ENCODE measurements around the gene EEF1E1.

EEF1E1 gene

GRCh38 chr6:8102122-8102958, at the start of gene EEF1E1:
TSS of gene EEF1E1 (minus strand) at chr6:8102548. CDS start at chr6:8102521, 27 bp downstream.
- FAIRE-seq (peak; percentile 95), DNase-seq (ENCODE audit: extremely low spot score, insufficient read length, low read depth) (peak; percentile 93)

- DNase-seq (ENCODE audit: extremely low spot score, insufficient read length, low read depth), result no peak
- no peak for FAIRE-seq
These were observed 47.0 kb upstream of the EEF1E1 start for GRCh38 chr6:8149350-8149749.

GRCh38 chr6:8143945-8144344, 41.6 kb upstream of the EEF1E1 start:
- DNase-seq (ENCODE audit: extremely low spot score, insufficient read length, low read depth) (no peak), FAIRE-seq (no peak)

GRCh38 chr6:8139451-8139850, 37.1 kb upstream of the EEF1E1 start:
- FAIRE-seq (no peak), DNase-seq (ENCODE audit: extremely low spot score, insufficient read length, low read depth) (no peak)

- no peak for FAIRE-seq
- no peak for DNase-seq (ENCODE audit: extremely low spot score, insufficient read length, low read depth)
These were observed 35.2 kb upstream of the EEF1E1 start for GRCh38 chr6:8137529-8137939.

GRCh38 chr6:8135276-8135675, 32.9 kb upstream of the EEF1E1 start:
- no peak for FAIRE-seq
- no peak for DNase-seq (ENCODE audit: extremely low spot score, insufficient read length, low read depth)

- DNase-seq (ENCODE audit: extremely low spot score, insufficient read length, low read depth) (no peak), FAIRE-seq (no peak)
These were observed 29.8 kb upstream of the EEF1E1 start for GRCh38 chr6:8132130-8132529.

- FAIRE-seq (no peak), DNase-seq (ENCODE audit: extremely low spot score, insufficient read length, low read depth) (no peak)
These were observed 29.0 kb upstream of the EEF1E1 start for GRCh38 chr6:8131265-8131897.

- DNase-seq (ENCODE audit: extremely low spot score, insufficient read length, low read depth), result no peak
- no peak for FAIRE-seq
These were observed 28.1 kb upstream of the EEF1E1 start for GRCh38 chr6:8130399-8130798.

- FAIRE-seq (no peak), DNase-seq (ENCODE audit: extremely low spot score, insufficient read length, low read depth) (no peak)
These were observed 20.9 kb upstream of the EEF1E1 start for GRCh38 chr6:8123236-8123635.

- no peak for FAIRE-seq
- no peak for DNase-seq (ENCODE audit: extremely low spot score, insufficient read length, low read depth)
These were observed 12.6 kb upstream of the EEF1E1 start for GRCh38 chr6:8114956-8115355.

GRCh38 chr6:8113131-8113654, 10.8 kb upstream of the EEF1E1 start:
- FAIRE-seq (no peak), DNase-seq (ENCODE audit: extremely low spot score, insufficient read length, low read depth) (no peak)

GRCh38 chr6:8110725-8111124, 8.4 kb upstream of the EEF1E1 start:
- no peak for FAIRE-seq
- DNase-seq (ENCODE audit: extremely low spot score, insufficient read length, low read depth), result no peak

- FAIRE-seq, result no peak
These were observed 7.9 kb upstream of the EEF1E1 start for GRCh38 chr6:8110117-8110721.

GRCh38 chr6:8108759-8109539, 6.6 kb upstream of the EEF1E1 start:
- FAIRE-seq (no peak), DNase-seq (ENCODE audit: extremely low spot score, insufficient read length, low read depth) (no peak)

More at GRCh38 chr6:8110117-8110721, 7.9 kb upstream of the EEF1E1 start:
- no peak for DNase-seq (ENCODE audit: extremely low spot score, insufficient read length, low read depth)

- FAIRE-seq, result no peak
- DNase-seq (ENCODE audit: extremely low spot score, insufficient read length, low read depth), result no peak
These were observed 5.8 kb upstream of the EEF1E1 start for GRCh38 chr6:8108031-8108660.

- no peak for DNase-seq (ENCODE audit: extremely low spot score, insufficient read length, low read depth)
- FAIRE-seq, result no peak
These were observed 3.4 kb upstream of the EEF1E1 start for GRCh38 chr6:8105791-8106190.

- FAIRE-seq, result no peak
- DNase-seq (ENCODE audit: extremely low spot score, insufficient read length, low read depth), result no peak
These were observed 1.4 kb upstream of the EEF1E1 start for GRCh38 chr6:8103726-8104125.

- DNase-seq (ENCODE audit: extremely low spot score, insufficient read length, low read depth) (no peak), FAIRE-seq (no peak)
These were observed 2.0 kb downstream of the EEF1E1 start for GRCh38 chr6:8100159-8100854.
